ENCODE results near the gene SAMMSON. TPM values are rescaled to one million over a fixed set of nuclear protein-coding genes. Genes with fewer than 3 reads are reported as not detected.
A peak's percentile ranks its signal among the peaks of the same experiment; 100 is the strongest.

Gene SAMMSON
- total and polyA plus RNA-seq, 10 of the 15 experiments (the other 5 are each of a cell fraction or from before 2014, with no cell fraction given) = not detected

- TF ChIP-seq HSF1 (IDR thresholded peaks at IDR 0.05; ENCODE audit: low read depth, low read length) (no peak), SIX5 (IDR thresholded peaks at IDR 0.05; ENCODE audit: low read depth, low read length, severe bottlenecking) (no peak), GABPA (IDR thresholded peaks at IDR 0.05; ENCODE audit: low read depth) (no peak), REST (IDR thresholded peaks at IDR 0.05; ENCODE audit: low read depth, low read length) (no peak), SMAD5 (IDR thresholded peaks at IDR 0.05; ENCODE audit: low read depth) (no peak), ATF3 (IDR thresholded peaks at IDR 0.05; ENCODE audit: borderline replicate concordance, extremely low read depth, low read depth, low read length) (no peak), BCL11A (IDR thresholded peaks at IDR 0.05; ENCODE audit: low read depth, low read length) (no peak), LARP7 (IDR thresholded peaks at IDR 0.05) (no peak)
Measured at GRCh38 chr3:69987833-69988232, 11.7 kb upstream of the SAMMSON start (continued).

- H3K4me2 ChIP-seq (ENCODE audit: control insufficient read depth, insufficient read depth) = no peak overlapping the region
- RAD21 ChIA-PET (ENCODE audit: unreplicated experiment) = no interaction called here
Measured at GRCh38 chr3:69993757-69994156, 5.8 kb upstream of the SAMMSON start.

More at GRCh38 chr3:69993757-69994156, 5.8 kb upstream of the SAMMSON start:
- ChIA-PET SMC1A (ENCODE audit: uncharacterized antibody, unreplicated experiment) (no interaction called here), POLR2A (no interaction called here), CTCF (no interaction called here)
- in situ Hi-C loops (cut with MboI) (no loop called here), intact Hi-C loops (cut with micrococcal nuclease; ENCODE audit: unreplicated experiment) (no loop called here)
- Histone ChIP-seq H3K79me2 (ENCODE audit: control insufficient read depth, insufficient read depth, low read length) (no peaks in the 10 kb centered on the region), H3K9me3 (replicated peaks; ENCODE audit: control insufficient read depth, insufficient read depth, low read length) (no peaks in the 10 kb centered on the region), H4K20me1 (ENCODE audit: control insufficient read depth, insufficient read depth) (no peaks in the 10 kb centered on the region), H3K4me1 (ENCODE audit: control insufficient read depth, insufficient read depth, low read length) (no peaks in the 10 kb centered on the region), H3K9ac (ENCODE audit: control insufficient read depth, insufficient read depth, low read length) (no peak overlapping the region), H3K4me3 (no peak overlapping the region), H3K27ac (ENCODE audit: control insufficient read depth, insufficient read depth) (no peak overlapping the region), H3K36me3 (ENCODE audit: control insufficient read depth in 2 of 2, insufficient read depth in 2 of 2, low read length in 1 of 2) (no peaks in the 10 kb centered on the region), H2AFZ (ENCODE audit: control insufficient read depth, low read depth, low read length) (no peak overlapping the region), H3K27me3 (replicated peaks in 1 of 2; ENCODE audit: control insufficient read depth in 2 of 2, insufficient read depth in 2 of 2, low read length in 1 of 2) (no peaks in the 10 kb centered on the region)
- FAIRE-seq (no peak), ATAC-seq (peak; percentile 29; the same call in 2 of the 3 replicates), DNase-seq (ENCODE audit: low read depth, low spot score) (no peak)
- TF ChIP-seq SIX5 (IDR thresholded peaks at IDR 0.05; ENCODE audit: low read depth, low read length, severe bottlenecking) (no peak), JUNB (IDR thresholded peaks at IDR 0.05) (no peak), WRNIP1 (IDR thresholded peaks at IDR 0.05; ENCODE audit: borderline replicate concordance, low read depth, low read length) (no peak), SREBF2 (IDR thresholded peaks at IDR 0.05; ENCODE audit: low read length) (no peak), ASH2L (IDR thresholded peaks at IDR 0.05; ENCODE audit: borderline replicate concordance, low read depth) (no peak)
- WGBS (ENCODE audit: insufficient coverage, insufficient replicate concordance, low lambda C conversion rate, missing lambda C conversion rate) = 25% methylated on average over 4 of the region's 4 CpGs
- BruUV-seq (replicated peaks) = no TSS peak

Data from GM12878 (cell line).